ENCODE results near the gene RALGPS1.

Gene RALGPS1

DNA sequence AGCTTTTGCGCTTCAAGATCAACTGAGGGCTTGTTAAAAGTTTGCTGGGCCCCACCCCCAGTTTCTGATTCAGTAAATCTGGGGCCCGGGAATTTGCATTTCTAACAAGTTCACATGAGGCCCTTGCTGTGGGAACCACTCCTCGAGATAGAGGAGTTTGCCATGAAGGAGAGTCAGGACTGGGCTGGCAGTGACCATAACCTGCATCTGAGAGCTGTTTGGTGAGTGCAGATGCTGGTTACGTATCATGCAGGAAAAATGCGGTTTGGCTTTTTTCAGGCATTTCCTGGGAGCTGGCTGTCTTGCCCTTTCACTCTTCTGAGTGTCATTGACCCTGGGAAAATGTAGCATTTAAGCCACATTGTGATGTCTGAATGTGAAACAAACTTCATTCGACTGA lies 217.3 kb downstream of the RALGPS1 start:
- peak; percentile 88 for DNase-seq (ENCODE audit: low read depth)
- no peak overlapping the region for H3K4me3 ChIP-seq (ENCODE audit: low read length)
- TF ChIP-seq CTCF (conservative IDR thresholded peaks at IDR 0.05; ENCODE audit: low read length): no peak

DNA sequence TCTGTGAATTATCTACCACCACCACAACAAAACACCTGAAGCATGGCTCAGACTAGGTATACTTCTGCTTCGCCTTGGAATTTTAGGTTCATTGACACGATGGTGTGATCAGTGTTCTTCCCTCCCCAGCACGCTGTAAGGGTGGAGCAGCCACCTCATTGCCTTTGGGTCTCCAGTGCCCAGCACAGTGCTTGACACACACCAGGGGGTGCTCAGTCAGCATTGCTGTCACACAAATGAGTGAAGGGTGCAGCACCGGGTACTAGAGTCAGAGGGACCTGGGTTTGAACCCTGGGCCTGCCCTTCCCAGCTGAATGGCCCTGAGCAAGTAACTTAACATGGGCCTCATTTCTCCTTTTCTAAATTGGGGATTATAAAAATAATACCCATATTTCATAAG lies 217.8 kb downstream of the RALGPS1 start:
- no peak for TF ChIP-seq CTCF (conservative IDR thresholded peaks at IDR 0.05; ENCODE audit: low read length)
- no peak overlapping the region for H3K4me3 ChIP-seq (ENCODE audit: low read length)
- DNase-seq (ENCODE audit: low read depth): no peak

DNA sequence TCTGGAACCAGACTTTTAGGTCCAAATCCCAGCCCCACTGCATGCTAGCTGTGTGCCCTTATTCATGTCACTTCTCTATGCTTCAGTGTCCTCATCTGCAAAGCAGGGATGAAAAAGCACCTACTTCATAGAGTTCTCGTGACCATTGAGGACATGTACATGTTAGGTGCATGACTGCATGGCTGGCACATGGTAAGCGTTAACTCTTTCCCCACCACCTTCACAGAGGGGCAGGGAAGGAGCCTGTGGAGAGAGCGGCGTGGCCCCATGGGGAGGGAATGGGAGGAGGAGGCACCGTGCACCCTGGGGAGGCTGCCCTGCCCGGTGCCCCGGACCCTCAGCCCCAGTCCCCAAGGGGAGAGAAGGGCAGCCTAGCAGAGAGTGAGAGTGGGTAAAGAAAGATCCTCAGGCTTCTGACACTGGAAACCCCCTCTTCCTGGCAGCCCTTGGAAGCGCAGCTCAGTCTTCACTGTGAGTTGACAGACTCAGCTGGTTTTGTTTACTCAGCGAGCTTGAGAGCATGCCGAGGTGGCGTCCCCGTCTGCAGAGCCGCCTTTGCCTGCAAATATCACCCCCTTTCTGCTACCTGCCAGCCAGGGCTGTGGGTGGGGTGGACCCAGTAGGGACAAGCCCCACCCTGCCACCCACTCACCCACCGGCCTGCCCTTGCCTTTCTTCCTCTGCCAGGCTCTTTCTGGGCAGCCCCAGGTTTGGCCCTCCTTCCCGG lies 218.5 kb downstream of the RALGPS1 start:
- no peak overlapping the region for H3K4me3 ChIP-seq (ENCODE audit: low read length)
- TF ChIP-seq CTCF (conservative IDR thresholded peaks at IDR 0.05; ENCODE audit: low read length): no peak
- DNase-seq (ENCODE audit: low read depth): peak; percentile 56

- DNase-seq (ENCODE audit: low read depth): peak; percentile 84
- H3K4me3 ChIP-seq (ENCODE audit: low read length): no peak overlapping the region
- no peak for TF ChIP-seq CTCF (conservative IDR thresholded peaks at IDR 0.05; ENCODE audit: low read length)
These were observed 219.2 kb downstream of the RALGPS1 start for GRCh38 chr9:127133739-127134167.

DNA sequence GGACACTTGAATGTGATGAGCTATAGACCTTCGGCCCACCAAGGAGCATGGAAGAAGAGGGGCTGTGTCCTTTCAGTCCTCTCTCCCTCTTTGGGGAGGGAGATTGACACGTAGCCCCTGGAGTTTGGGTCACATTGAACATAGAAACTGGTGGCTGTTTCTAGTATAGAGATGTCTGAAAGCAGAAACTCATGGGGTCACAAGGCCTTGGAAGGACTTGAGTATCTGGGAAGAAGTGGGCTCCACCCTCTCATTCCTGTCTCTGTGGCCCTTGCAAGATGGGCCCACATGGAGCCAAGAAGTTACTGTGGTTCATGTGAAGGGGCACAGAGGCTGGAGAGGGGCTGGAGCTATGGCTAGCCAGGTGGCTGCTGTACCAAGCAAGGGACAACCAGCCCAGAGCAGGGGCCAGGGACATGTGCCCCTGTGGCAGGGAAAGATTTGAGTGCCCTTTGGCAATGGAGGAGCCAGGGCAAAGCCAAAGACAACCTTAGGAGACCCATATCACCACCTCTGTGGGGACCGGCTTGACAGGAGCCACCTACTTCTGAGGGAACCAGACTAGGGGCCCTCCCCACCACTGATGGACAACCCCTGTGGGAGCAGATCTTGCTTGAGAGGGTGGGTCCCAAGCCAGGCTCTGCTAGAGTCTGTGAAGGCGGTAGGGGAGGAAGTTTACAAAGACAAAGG lies 220.6 kb downstream of the RALGPS1 start:
- H3K4me3 ChIP-seq (ENCODE audit: low read length): no peak overlapping the region
- DNase-seq (ENCODE audit: low read depth): no peak
- TF ChIP-seq CTCF (conservative IDR thresholded peaks at IDR 0.05; ENCODE audit: low read length): no peak

DNA sequence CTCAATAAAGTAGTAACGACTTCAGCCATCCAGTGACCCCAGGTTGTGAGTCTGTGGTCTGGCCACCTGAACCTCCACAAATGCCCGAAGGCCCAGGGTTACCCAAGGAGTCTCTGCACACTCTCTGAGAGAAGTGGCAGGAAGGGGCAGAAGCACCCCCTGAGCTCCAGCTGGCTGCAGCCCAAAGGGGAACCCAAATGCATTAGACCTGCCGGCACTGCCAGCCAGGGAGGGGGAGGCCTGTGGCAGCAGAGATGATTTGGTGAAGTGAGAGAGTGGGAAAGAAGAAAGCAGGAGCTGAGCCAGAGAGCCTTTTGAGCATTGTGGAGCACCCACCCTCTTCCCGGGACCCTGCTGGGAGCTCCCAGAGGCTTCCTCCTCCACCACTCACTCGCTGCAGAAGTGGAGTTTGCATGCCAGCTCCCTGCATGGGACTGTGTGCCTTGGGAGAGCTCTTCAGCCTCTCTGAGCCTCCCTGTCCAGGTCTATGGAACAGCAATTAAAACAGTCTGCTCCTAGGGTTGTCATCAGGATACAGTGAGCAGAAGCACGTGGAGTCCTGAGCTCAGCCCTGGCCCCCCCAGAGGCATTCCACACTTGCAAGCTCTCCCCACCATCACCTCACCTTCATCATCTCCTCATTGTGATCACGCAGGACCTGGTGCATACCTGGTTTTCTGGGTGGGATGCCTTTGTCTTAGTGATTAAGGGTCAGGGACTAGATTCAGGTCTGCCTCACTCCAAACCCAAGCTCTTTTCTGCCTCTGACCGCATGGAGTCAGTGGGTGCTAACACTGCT lies 221.7 kb downstream of the RALGPS1 start:
- H3K4me3 ChIP-seq (ENCODE audit: low read length): no peak overlapping the region
- no peak for DNase-seq (ENCODE audit: low read depth)
- no peak for TF ChIP-seq CTCF (conservative IDR thresholded peaks at IDR 0.05; ENCODE audit: low read length)
